ENCODE results near the gene SLC6A17. TPM values are rescaled to one million over a fixed set of nuclear protein-coding genes. Genes with fewer than 3 reads are reported as not detected.

SLC6A17 gene
- total and polyA plus RNA-seq, 2 experiments from 2014 or later, result 0.03 to 0.17 TPM

DNA sequence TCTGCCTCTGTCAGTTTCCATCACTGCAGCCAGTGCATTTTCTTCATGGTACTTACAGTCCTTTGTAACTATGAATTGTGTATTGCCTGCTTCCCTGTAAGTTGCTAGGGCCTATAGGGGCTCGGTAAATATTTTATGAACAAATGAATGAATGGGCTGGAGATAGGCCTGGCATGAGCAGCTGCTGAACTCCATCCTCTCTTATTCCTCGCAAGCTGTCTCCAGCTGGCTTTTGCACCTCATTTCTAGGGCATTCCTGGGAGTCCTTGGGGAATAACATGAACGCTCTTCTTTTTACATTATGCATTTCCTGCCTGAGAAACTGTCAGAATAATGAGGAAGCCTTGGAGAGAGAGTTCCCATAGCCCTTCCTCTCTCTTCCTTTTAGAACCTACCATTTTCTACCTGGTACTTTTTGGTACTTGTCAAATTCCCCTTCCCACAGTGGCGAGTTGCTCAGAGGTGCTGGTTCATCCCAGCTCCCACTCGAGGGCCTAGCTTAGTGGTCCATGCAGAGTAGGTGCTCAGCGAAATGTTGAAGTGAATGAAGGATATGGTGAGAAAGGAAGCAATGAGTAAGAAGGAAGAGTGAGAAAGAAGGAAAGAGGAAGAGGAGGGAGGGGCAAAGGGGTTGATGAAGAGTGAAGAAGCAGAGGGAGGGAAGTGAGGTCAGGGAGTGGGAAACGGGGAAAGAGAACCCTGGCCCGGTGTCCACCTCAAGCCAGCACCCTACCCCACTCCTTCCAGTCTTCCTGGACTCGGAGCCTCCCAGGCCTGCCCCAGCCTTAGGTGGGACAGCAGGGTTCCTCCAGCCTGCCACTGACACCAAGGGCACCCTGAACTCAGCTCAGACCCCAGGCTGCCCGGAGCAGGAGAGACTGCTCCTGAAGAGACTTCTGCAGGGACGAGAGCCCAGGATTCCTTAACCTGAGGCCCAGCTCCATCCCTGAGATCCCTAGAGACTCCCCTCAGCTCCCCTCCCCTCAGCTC is 89.4 kb downstream of the SLC6A17 start:
- peaks cover 22% of the 10 kb centered on the region for H3K27me3 Mint-ChIP-seq (ENCODE audit: insufficient read depth, low read depth, poor library complexity)
- Histone ChIP-seq H3K27ac (ENCODE audit: low read depth) (no peak overlapping the region), H3K79me2 (replicated peaks; ENCODE audit: insufficient read depth) (no peaks in the 10 kb centered on the region), H3K4me3 (no peak overlapping the region), H3K4me2 (no peak overlapping the region), H3K9me2 (ENCODE audit: insufficient read depth) (0 out of 2 replicates have a peak, but pooled peaks cover 7% of the 10 kb centered on the region), H3K4me1 (ENCODE audit: insufficient read depth) (peaks cover 34% of the 10 kb centered on the region), H3K27me3 (ENCODE audit: insufficient read depth) (0 out of 2 replicates have a peak, but pooled peaks cover 9% of the 10 kb centered on the region), H3F3A (replicated peaks; ENCODE audit: low read depth) (no peaks in the 10 kb centered on the region), H3K36me3 (ENCODE audit: insufficient read depth) (no peaks in the 10 kb centered on the region), H2AFZ (no peak overlapping the region), H4K20me1 (replicated peaks; ENCODE audit: insufficient read depth) (no peaks in the 10 kb centered on the region; the same call in 1 of the 2 replicates)
- H3K9me3 Mint-ChIP-seq, result no peaks in the 10 kb centered on the region; the same call in 2 of the 3 replicates
- TF ChIP-seq EZH2 (IDR thresholded peaks at IDR 0.05; ENCODE audit: low read depth, unreplicated experiment) (no peak), CREB1 (CRISPR knock-in tag; IDR thresholded peaks at IDR 0.05; ENCODE audit: low read depth) (no peak), POLR2AphosphoS5 (IDR thresholded peaks at IDR 0.05; ENCODE audit: low read depth) (no peak), ZNF114 (CRISPR knock-in tag; IDR thresholded peaks at IDR 0.05) (no peak)
- TF ChIP-seq, protein P1, sequence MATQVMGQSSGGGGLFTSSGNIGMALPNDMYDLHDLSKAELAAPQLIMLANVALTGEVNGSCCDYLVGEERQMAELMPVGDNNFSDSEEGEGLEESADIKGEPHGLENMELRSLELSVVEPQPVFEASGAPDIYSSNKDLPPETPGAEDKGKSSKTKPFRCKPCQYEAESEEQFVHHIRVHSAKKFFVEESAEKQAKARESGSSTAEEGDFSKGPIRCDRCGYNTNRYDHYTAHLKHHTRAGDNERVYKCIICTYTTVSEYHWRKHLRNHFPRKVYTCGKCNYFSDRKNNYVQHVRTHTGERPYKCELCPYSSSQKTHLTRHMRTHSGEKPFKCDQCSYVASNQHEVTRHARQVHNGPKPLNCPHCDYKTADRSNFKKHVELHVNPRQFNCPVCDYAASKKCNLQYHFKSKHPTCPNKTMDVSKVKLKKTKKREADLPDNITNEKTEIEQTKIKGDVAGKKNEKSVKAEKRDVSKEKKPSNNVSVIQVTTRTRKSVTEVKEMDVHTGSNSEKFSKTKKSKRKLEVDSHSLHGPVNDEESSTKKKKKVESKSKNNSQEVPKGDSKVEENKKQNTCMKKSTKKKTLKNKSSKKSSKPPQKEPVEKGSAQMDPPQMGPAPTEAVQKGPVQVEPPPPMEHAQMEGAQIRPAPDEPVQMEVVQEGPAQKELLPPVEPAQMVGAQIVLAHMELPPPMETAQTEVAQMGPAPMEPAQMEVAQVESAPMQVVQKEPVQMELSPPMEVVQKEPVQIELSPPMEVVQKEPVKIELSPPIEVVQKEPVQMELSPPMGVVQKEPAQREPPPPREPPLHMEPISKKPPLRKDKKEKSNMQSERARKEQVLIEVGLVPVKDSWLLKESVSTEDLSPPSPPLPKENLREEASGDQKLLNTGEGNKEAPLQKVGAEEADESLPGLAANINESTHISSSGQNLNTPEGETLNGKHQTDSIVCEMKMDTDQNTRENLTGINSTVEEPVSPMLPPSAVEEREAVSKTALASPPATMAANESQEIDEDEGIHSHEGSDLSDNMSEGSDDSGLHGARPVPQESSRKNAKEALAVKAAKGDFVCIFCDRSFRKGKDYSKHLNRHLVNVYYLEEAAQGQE (IDR thresholded peaks at IDR 0.05; ENCODE audit: unreplicated experiment), result no peak
- TF ChIP-seq, protein P2, sequence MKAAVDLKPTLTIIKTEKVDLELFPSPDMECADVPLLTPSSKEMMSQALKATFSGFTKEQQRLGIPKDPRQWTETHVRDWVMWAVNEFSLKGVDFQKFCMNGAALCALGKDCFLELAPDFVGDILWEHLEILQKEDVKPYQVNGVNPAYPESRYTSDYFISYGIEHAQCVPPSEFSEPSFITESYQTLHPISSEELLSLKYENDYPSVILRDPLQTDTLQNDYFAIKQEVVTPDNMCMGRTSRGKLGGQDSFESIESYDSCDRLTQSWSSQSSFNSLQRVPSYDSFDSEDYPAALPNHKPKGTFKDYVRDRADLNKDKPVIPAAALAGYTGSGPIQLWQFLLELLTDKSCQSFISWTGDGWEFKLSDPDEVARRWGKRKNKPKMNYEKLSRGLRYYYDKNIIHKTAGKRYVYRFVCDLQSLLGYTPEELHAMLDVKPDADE (IDR thresholded peaks at IDR 0.05), result no peak
- H3K4me1 Mint-ChIP-seq, result peaks cover 56% of the 10 kb centered on the region
- DNase-seq (ENCODE audit: low spot score) (no peak), ATAC-seq (no peak)
- no peak overlapping the region for H3K4me3 Mint-ChIP-seq
- H3K36me3 Mint-ChIP-seq (ENCODE audit: low read depth), result no peaks in the 10 kb centered on the region; the same call in 2 of the 3 replicates
- H3K27ac Mint-ChIP-seq, result no peak overlapping the region

DNA sequence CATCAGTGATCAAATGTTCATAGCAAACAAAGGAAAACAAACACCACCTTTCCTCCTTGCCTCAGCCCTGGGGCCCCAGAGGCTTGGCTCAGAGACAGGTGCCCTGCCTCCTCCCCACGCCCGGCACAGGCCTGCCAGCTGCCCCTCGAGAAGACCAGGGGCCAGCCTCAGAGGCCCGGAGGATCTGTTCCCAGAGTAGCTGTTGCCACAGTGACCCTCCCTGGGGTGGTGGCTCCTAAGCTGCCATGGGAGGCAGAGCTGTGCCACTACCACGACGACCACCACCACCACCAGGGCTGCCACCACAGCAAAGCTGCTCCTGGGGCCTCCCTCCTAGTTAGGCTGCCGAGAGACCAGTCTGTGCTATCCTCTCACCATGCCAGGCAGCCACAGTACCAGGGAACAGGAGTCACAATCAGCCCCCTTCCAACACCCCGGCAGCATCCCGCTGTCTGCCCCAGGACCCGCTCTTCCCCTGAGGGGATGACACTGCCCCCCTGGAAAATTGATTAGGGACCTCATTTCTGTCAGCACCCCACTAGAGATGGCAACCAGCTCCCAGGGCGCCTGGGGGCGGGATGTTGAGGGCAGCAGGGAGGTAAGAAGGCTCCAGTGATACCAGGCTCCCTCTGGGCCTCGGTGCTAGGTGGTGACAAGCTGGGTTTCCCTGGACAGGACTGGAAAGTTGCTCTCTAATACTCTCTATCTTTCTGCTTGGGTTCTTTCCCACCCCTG is 90.3 kb downstream of the SLC6A17 start:
- Histone ChIP-seq H3K4me2 (no peak overlapping the region), H2AFZ (no peak overlapping the region), H3K4me3 (no peak overlapping the region), H3K27ac (ENCODE audit: low read depth) (no peak overlapping the region), H4K20me1 (replicated peaks; ENCODE audit: insufficient read depth) (no peaks in the 10 kb centered on the region; the same call in 1 of the 2 replicates), H3K79me2 (replicated peaks; ENCODE audit: insufficient read depth) (no peaks in the 10 kb centered on the region), H3K9me2 (ENCODE audit: insufficient read depth) (0 out of 2 replicates have a peak, but pooled peaks cover 11% of the 10 kb centered on the region), H3K27me3 (ENCODE audit: insufficient read depth) (0 out of 2 replicates have a peak, but pooled peaks cover 9% of the 10 kb centered on the region), H3K36me3 (ENCODE audit: insufficient read depth) (no peaks in the 10 kb centered on the region), H3F3A (replicated peaks; ENCODE audit: low read depth) (no peaks in the 10 kb centered on the region), H3K4me1 (ENCODE audit: insufficient read depth) (peaks cover 34% of the 10 kb centered on the region)
- Mint-ChIP-seq H3K9me3 (no peaks in the 10 kb centered on the region; the same call in 2 of the 3 replicates), H3K4me1 (peaks cover 48% of the 10 kb centered on the region), H3K4me3 (no peak overlapping the region), H3K27me3 (ENCODE audit: insufficient read depth, low read depth, poor library complexity) (peaks cover 18% of the 10 kb centered on the region), H3K36me3 (ENCODE audit: low read depth) (no peaks in the 10 kb centered on the region; the same call in 2 of the 3 replicates), H3K27ac (no peak overlapping the region)
- DNase-seq (ENCODE audit: low spot score), result no peak
- no peak for ATAC-seq
- TF ChIP-seq, protein P3, sequence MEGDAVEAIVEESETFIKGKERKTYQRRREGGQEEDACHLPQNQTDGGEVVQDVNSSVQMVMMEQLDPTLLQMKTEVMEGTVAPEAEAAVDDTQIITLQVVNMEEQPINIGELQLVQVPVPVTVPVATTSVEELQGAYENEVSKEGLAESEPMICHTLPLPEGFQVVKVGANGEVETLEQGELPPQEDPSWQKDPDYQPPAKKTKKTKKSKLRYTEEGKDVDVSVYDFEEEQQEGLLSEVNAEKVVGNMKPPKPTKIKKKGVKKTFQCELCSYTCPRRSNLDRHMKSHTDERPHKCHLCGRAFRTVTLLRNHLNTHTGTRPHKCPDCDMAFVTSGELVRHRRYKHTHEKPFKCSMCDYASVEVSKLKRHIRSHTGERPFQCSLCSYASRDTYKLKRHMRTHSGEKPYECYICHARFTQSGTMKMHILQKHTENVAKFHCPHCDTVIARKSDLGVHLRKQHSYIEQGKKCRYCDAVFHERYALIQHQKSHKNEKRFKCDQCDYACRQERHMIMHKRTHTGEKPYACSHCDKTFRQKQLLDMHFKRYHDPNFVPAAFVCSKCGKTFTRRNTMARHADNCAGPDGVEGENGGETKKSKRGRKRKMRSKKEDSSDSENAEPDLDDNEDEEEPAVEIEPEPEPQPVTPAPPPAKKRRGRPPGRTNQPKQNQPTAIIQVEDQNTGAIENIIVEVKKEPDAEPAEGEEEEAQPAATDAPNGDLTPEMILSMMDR (conservative IDR thresholded peaks at IDR 0.05; ENCODE audit: low read depth in 2 of 2), result no peak
- TF ChIP-seq STAT1 (IDR thresholded peaks at IDR 0.05; ENCODE audit: unreplicated experiment), result no peak
- no peak for TF ChIP-seq ZNF114 (CRISPR knock-in tag; IDR thresholded peaks at IDR 0.05)
- no peak for TF ChIP-seq JUNB (IDR thresholded peaks at IDR 0.05; ENCODE audit: unreplicated experiment)

Data from GM23338 (cell line).